CD4-positive, alpha-beta T cell (primary cell): ENCODE measurements around the gene SNN. TPM values are rescaled to one million over a fixed set of nuclear protein-coding genes. Genes with fewer than 3 reads are reported as not detected.
A peak's percentile ranks its signal among the peaks of the same experiment; 100 is the strongest.

Experiments
- ATAC-seq: fragments of 200-7000 bp; cut with Tn5 transposase; one replicate; pipeline ENCODE4 v1.10.0; 2022; ENCODE audit warnings: mild to moderate bottlenecking; ENCODE audit not compliant: poor library complexity
- CTCF ChIA-PET: fragments of 350-600 bp; sonication (Branson Sonifier 250); formaldehyde crosslinking; loops from one replicate; lab custom pipeline; 2021; ENCODE audit warnings: antibody characterized with exemption, inconsistent platforms; lab: Charles Lee
- POLR2A ChIA-PET: fragments of 350-600 bp; sonication (Branson Sonifier 250); formaldehyde crosslinking; loops from one replicate; lab custom pipeline; 2021; ENCODE audit warnings: antibody characterized with exemption, inconsistent platforms; lab: Charles Lee
- DNase-seq, 14 experiments: peaks; one replicate each; pipeline ENCODE4 v3.0.0-alpha.2; 2013 to 2020; ENCODE audit warnings: mixed read lengths in 2 of 14
- H3K27ac ChIP-seq, 2 donors: one replicate each; pipeline versions ENCODE4 v1.5.1 to v1.7.0; 2013; ENCODE audit warnings: low read length in 2 of 2, low read depth in 1 of 2, mild to moderate bottlenecking in 1 of 2
- H3K27me3 ChIP-seq, 2 experiments: 1 replicate in 1 of 2; 2 replicates in 1 of 2; pipeline versions ENCODE4 v1.6.1 to v1.7.0; 2013; ENCODE audit warnings: low read length in 2 of 2, control low read depth in 1 of 2, mild to moderate bottlenecking in 1 of 2, moderate library complexity in 1 of 2; ENCODE audit not compliant: insufficient read depth in 2 of 2, control insufficient read depth in 1 of 2
- H3K36me3 ChIP-seq: one replicate; pipeline ENCODE4 v1.6.1; 2013; ENCODE audit warnings: low read length, control low read depth; ENCODE audit not compliant: insufficient read depth
- H3K4me1 ChIP-seq: one replicate; pipeline ENCODE4 v1.6.1; 2013; ENCODE audit warnings: low read length, control low read depth; ENCODE audit not compliant: insufficient read depth
- H3K4me3 ChIP-seq: one replicate; pipeline ENCODE4 v1.5.1; 2013; ENCODE audit warnings: mild to moderate bottlenecking, low read length, moderate library complexity
- H3K9me3 ChIP-seq, 2 experiments: 1 replicate in 1 of 2; 2 replicates in 1 of 2; pipeline versions ENCODE4 v1.6.1 to v1.7.0; 2013; ENCODE audit warnings: low read length in 2 of 2, mild to moderate bottlenecking in 2 of 2, control low read depth in 1 of 2, moderate library complexity in 1 of 2; ENCODE audit not compliant: control insufficient read depth in 1 of 2, insufficient read depth in 1 of 2
- H3K27ac Mint-ChIP-seq: one replicate; pipeline ENCODE4 v1.8.0; 2020; ENCODE audit warnings: mixed read lengths
- H3K27me3 Mint-ChIP-seq: one replicate; pipeline ENCODE4 v1.8.0; 2021; ENCODE audit warnings: mixed read lengths
- H3K36me3 Mint-ChIP-seq: one replicate; pipeline ENCODE4 v1.8.0; 2021; ENCODE audit warnings: low read depth, mixed read lengths
- H3K4me1 Mint-ChIP-seq: one replicate; pipeline ENCODE4 v1.8.0; 2021; ENCODE audit warnings: low read depth, mixed read lengths
- H3K4me3 Mint-ChIP-seq: one replicate; pipeline ENCODE4 v1.8.0; 2020; ENCODE audit warnings: mild to moderate bottlenecking, mixed read lengths
- H3K9me3 Mint-ChIP-seq: one replicate; pipeline ENCODE4 v1.8.0; 2020; ENCODE audit warnings: mixed read lengths
- CTCF ChIP-seq: fragments of 200-600 bp; IDR thresholded peaks from one replicate; pipeline ENCODE4 v1.8.0; 2022; ENCODE audit warnings: antibody characterized with exemption, mild to moderate bottlenecking
- intact Hi-C, 2 experiments: fragments of 100-400 bp; cut with DNase I in 1 of 2; cut with micrococcal nuclease in 1 of 2; formaldehyde crosslinking; loops; one replicate each; pipeline versions ENCODE4 v1.15.1 to v1.9.0; 2023 to 2025; cut with DNase I, micrococcal nuclease
- total RNA-seq, 174 experiments: library from RNA in 2 of 174; stranded (reverse) in 2 of 174; gene quantifications; one replicate each; pipeline ENCODE4 v1.2.3 and lab custom pipeline; 2021 to 2026

Gene SNN
- total RNA-seq, 2 experiments from 2014 or later = 76.3 to 79.7 TPM

- H3K4me3 ChIP-seq = no peak overlapping the region
- peak overlapping the region; percentile 77 for H3K4me3 Mint-ChIP-seq
- no peaks in the 10 kb centered on the region for H3K27me3 ChIP-seq
- ChIA-PET CTCF (no interaction called here), POLR2A (interaction anchor here (1.2 to 1.6 kb wide), 2 partner anchors 9 to 123 kb away, joined by 3 read pairs; no protein-coding TSS in a partner anchor)
- H3K27me3 Mint-ChIP-seq = no peaks in the 10 kb centered on the region
- intact Hi-C loops = no loop called here
- DNase-seq (no peak), ATAC-seq (no peak)
- no peak overlapping the region for H3K27ac ChIP-seq
- peaks cover 31% of the 10 kb centered on the region for H3K36me3 ChIP-seq
- H3K36me3 Mint-ChIP-seq = peaks cover 69% of the 10 kb centered on the region
- H3K27ac Mint-ChIP-seq = peak overlapping the region; percentile 94
- H3K9me3 Mint-ChIP-seq = no peaks in the 10 kb centered on the region
- no peaks in the 10 kb centered on the region for H3K9me3 ChIP-seq
- peaks cover 89% of the 10 kb centered on the region for H3K4me1 ChIP-seq
- peaks cover 92% of the 10 kb centered on the region for H3K4me1 Mint-ChIP-seq
- TF ChIP-seq CTCF = no peak
These were observed 6.0 kb downstream of the SNN start for GRCh38 chr16:11674001-11674817.

- H3K27ac ChIP-seq = no peak overlapping the region
- no peak for TF ChIP-seq CTCF
- H3K4me1 ChIP-seq = peaks cover 86% of the 10 kb centered on the region
- no peak overlapping the region for H3K4me3 ChIP-seq
- ChIA-PET CTCF (no interaction called here), POLR2A (interaction anchor here (1.2 kb wide), 1 partner anchor 123 kb away, joined by 3 read pairs; no protein-coding TSS in a partner anchor)
- H3K27me3 ChIP-seq = no peaks in the 10 kb centered on the region
- intact Hi-C loops = no loop called here
- Mint-ChIP-seq H3K27me3 (no peaks in the 10 kb centered on the region), H3K36me3 (peaks cover 72% of the 10 kb centered on the region), H3K4me3 (peak overlapping the region; percentile 77), H3K9me3 (no peaks in the 10 kb centered on the region), H3K27ac (peak overlapping the region; percentile 94), H3K4me1 (peaks cover 92% of the 10 kb centered on the region)
- no peaks in the 10 kb centered on the region for H3K9me3 ChIP-seq
- no peak for DNase-seq
- H3K36me3 ChIP-seq = peaks cover 39% of the 10 kb centered on the region
- no peak for ATAC-seq
These were observed 6.7 kb downstream of the SNN start for GRCh38 chr16:11674818-11675560.

- peaks cover 73% of the 10 kb centered on the region for H3K36me3 Mint-ChIP-seq
- H3K27me3 ChIP-seq = no peaks in the 10 kb centered on the region
- H3K27ac ChIP-seq = no peak overlapping the region
- no peak overlapping the region for H3K4me3 ChIP-seq
- DNase-seq (peak in 6 of 14 experiments; percentile 37 to 58 (median 46)), ATAC-seq (peak; percentile 27)
- peak overlapping the region; percentile 94 for H3K27ac Mint-ChIP-seq
- no peak for TF ChIP-seq CTCF
- ChIA-PET CTCF (no interaction called here), POLR2A (interaction anchor here (1.2 kb wide), 1 partner anchor 67 kb away, joined by 3 read pairs; the partner anchor contains the start of gene TXNDC11)
- H3K36me3 ChIP-seq = peaks cover 45% of the 10 kb centered on the region
- H3K9me3 Mint-ChIP-seq = no peaks in the 10 kb centered on the region
- no peaks in the 10 kb centered on the region for H3K27me3 Mint-ChIP-seq
- H3K4me1 ChIP-seq = peaks cover 86% of the 10 kb centered on the region
- H3K4me3 Mint-ChIP-seq = no peak overlapping the region
- intact Hi-C loops = no loop called here
- no peaks in the 10 kb centered on the region for H3K9me3 ChIP-seq
- peaks cover 92% of the 10 kb centered on the region for H3K4me1 Mint-ChIP-seq
These were observed 7.6 kb downstream of the SNN start for GRCh38 chr16:11675561-11676511.
